Natural killer cell treated with Interleukin-12 subunit alpha and Interleukin-12 subunit beta and Interleukin-15 and Interleukin-18, amount 100 ng/mL, for 72 hours (primary cell): ENCODE measurements around the gene SPOCK1. TPM values are rescaled to one million over a fixed set of nuclear protein-coding genes. Genes with fewer than 3 reads are reported as not detected.
A peak's percentile ranks its signal among the peaks of the same experiment; 100 is the strongest.
"Not testable (repeated sequence)": the region's sequence is repeated elsewhere in the genome, so short reads cannot be mapped to it uniquely, and the experiment has no call there.

Experiments used
- ATAC-seq, 2 donors: fragments of 150-1000 bp; cut with Tn5 transposase in 1 of 2; sonication (Bioruptor Pico), chemical (Tn5 transposase) in 1 of 2; 2 replicates each; pipeline ENCODE4 v1.10.0; 2021
- DNase-seq: peaks from one replicate; pipeline ENCODE4 v3.0.0; 2022; ENCODE audit warnings: low spot score
- H3K27ac Mint-ChIP-seq, 2 donors: 1 replicate in 1 of 2; 2 replicates in 1 of 2; pipeline ENCODE4 v1.8.0; 2022; ENCODE audit warnings: mixed read lengths in 2 of 2, mild to moderate bottlenecking in 1 of 2, moderate library complexity in 1 of 2
- H3K27me3 Mint-ChIP-seq, 2 donors: 1 replicate in 1 of 2; 2 replicates in 1 of 2; pipeline ENCODE4 v1.8.0; 2022; ENCODE audit warnings: mixed read lengths in 2 of 2
- H3K36me3 Mint-ChIP-seq: one replicate; pipeline ENCODE4 v1.8.0; 2022; ENCODE audit warnings: mixed read lengths
- H3K4me1 Mint-ChIP-seq, 2 donors: 1 replicate in 1 of 2; 2 replicates in 1 of 2; pipeline ENCODE4 v1.8.0; 2022; ENCODE audit warnings: low read depth in 2 of 2, mixed read lengths in 2 of 2, mild to moderate bottlenecking in 1 of 2
- H3K4me3 Mint-ChIP-seq: one replicate; pipeline ENCODE4 v1.8.0; 2022; ENCODE audit warnings: mixed read lengths
- H3K9me3 Mint-ChIP-seq: 2 replicates; pipeline ENCODE4 v1.8.0; 2022; ENCODE audit warnings: mixed read lengths
- total RNA-seq, 2 donors: library from RNA; stranded (reverse); gene quantifications; one replicate each; pipeline ENCODE4 v1.2.3, GENCODE V29; 2022

SPOCK1 gene
- not detected for total RNA-seq

DNA sequence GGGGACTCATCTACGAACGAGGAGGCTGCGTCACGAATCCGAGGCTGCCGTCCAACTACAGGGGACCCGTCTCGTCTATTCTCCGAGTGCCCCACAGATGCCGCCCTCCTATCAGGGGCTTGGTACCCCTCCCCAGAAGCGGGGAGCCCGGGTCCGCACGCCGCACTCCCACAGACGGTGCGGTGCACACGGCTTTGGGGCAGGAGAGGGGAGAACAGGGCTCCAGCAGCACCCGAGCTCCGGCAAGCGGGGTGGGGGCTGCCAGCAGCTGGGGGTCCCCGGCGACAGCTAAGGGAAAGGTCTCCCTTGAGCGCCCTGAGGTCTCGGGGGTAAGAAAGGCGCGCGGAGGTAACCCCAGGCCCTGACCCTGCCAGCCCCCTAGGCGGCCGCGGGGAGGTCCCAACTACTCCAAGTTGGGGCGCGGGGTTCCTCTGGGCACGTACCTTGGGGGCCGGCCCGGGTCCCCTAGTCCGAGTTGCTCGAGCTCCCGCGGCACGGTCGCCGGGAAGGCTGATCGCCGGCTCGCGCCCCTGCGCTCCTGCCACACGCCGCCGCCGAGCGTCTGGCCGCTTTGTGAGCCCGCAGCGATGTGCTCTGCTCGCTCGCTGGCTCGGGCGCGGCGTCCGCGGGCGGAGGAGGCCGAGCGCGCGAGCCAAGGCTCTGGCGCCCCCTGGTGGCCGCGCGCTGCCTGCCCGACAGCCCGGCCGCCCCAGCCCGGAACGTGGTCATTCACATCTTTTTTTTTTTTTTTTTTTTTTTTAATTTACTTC is at the start of gene SPOCK1:
Gene SPOCK1, minus strand, starts transcription at position 591 of the 770 bp plus-strand sequence.
- peaks cover 20 to 35% of the 10 kb centered on the region in 2 donors for H3K27me3 Mint-ChIP-seq
- peak; percentile 82 to 88 for ATAC-seq
- H3K36me3 Mint-ChIP-seq, result no peaks in the 10 kb centered on the region
- H3K9me3 Mint-ChIP-seq, result no peaks in the 10 kb centered on the region
- H3K4me1 Mint-ChIP-seq, result peaks cover 0 to 2% of the 10 kb centered on the region in 2 donors
- H3K4me3 Mint-ChIP-seq, result no peak within 1 kb of the TSS
- H3K27ac Mint-ChIP-seq, result no peak within 1 kb of the TSS
- DNase-seq, result no peak

GRCh38 chr5:137545956-137546355 is 46.8 kb upstream of the SPOCK1 start:
- Mint-ChIP-seq H3K9me3 (peaks cover 10% of the 10 kb centered on the region), H3K4me3 (no peak overlapping the region), H3K36me3 (peaks cover 10% of the 10 kb centered on the region), H3K27ac (no peak overlapping the region), H3K27me3 (peaks cover 22 to 26% of the 10 kb centered on the region in 2 donors), H3K4me1 (no peaks in the 10 kb centered on the region)
- DNase-seq (no peak), ATAC-seq (no peak)

GRCh38 chr5:137535449-137535848 is 36.3 kb upstream of the SPOCK1 start:
- not testable (repeated sequence) for H3K27ac Mint-ChIP-seq, H3K4me3 Mint-ChIP-seq, H3K36me3 Mint-ChIP-seq, H3K9me3 Mint-ChIP-seq, H3K4me1 Mint-ChIP-seq, ATAC-seq, H3K27me3 Mint-ChIP-seq, DNase-seq

DNA sequence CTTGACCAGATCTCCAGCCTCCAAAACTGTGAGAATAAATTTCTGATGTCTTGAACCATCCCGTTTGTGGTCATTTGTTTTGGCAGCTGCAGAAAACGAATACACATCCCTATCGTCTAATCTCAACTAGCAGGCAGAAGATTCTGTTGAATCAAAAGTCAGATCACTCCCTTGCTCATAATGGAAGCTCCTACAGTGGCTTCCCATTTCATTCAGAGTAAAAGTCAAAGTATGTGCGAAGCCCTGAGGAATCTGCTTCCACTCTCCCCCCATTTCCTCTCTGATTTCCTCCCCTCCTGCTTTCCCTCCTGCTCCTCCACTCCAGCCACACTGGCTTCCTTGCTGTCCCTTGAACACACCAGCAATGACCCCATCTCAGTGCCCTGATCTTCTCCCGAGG is 34.8 kb upstream of the SPOCK1 start:
- H3K36me3 Mint-ChIP-seq, result no peaks in the 10 kb centered on the region
- no peak for ATAC-seq
- peaks cover 0 to 4% of the 10 kb centered on the region in 2 donors for H3K27me3 Mint-ChIP-seq
- no peak overlapping the region for H3K4me3 Mint-ChIP-seq
- H3K27ac Mint-ChIP-seq, result no peak overlapping the region
- no peak for DNase-seq
- H3K4me1 Mint-ChIP-seq, result no peaks in the 10 kb centered on the region
- peaks cover 6% of the 10 kb centered on the region for H3K9me3 Mint-ChIP-seq

DNA sequence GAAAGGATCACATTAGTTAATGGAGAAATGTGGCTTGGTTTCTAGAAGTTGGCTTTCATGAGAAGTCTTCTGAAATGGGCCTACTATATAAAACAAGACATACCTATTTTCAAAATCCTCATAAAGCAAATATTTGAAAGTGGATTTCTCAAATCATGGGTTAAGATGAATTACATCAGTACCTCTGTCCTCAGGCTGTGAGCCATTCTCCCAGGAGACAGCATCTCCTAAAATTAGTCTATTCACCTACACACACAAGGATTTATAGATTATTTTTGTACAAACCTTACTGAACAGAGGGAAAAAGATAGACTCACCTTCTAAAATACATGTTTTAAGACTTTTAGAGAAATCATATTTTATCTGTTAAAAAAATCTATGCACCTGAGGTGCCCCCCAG is 32.1 kb upstream of the SPOCK1 start:
- Mint-ChIP-seq H3K27me3 (peaks cover 6 to 10% of the 10 kb centered on the region in 2 donors), H3K4me3 (no peak overlapping the region), H3K4me1 (no peaks in the 10 kb centered on the region), H3K27ac (no peak overlapping the region), H3K36me3 (peaks cover 6% of the 10 kb centered on the region), H3K9me3 (peaks cover 5% of the 10 kb centered on the region)
- DNase-seq (no peak), ATAC-seq (no peak)

GRCh38 chr5:137521246-137521645 is 22.1 kb upstream of the SPOCK1 start:
- no peaks in the 10 kb centered on the region for H3K4me1 Mint-ChIP-seq

GRCh38 chr5:137516961-137517360 is 17.8 kb upstream of the SPOCK1 start:
- no peak overlapping the region for H3K27ac Mint-ChIP-seq
- no peak overlapping the region for H3K4me3 Mint-ChIP-seq
- peaks cover 32 to 40% of the 10 kb centered on the region in 2 donors for H3K27me3 Mint-ChIP-seq
- no peak for ATAC-seq
- no peak for DNase-seq
- H3K4me1 Mint-ChIP-seq, result no peaks in the 10 kb centered on the region
- peaks cover 6% of the 10 kb centered on the region for H3K36me3 Mint-ChIP-seq
- H3K9me3 Mint-ChIP-seq, result peaks cover 11% of the 10 kb centered on the region

More at GRCh38 chr5:137521246-137521645, 22.1 kb upstream of the SPOCK1 start:
- no peak overlapping the region for H3K4me3 Mint-ChIP-seq
- no peak overlapping the region for H3K27ac Mint-ChIP-seq
- H3K36me3 Mint-ChIP-seq, result peaks cover under 1% of the 10 kb centered on the region
- DNase-seq (no peak), ATAC-seq (no peak)
- H3K9me3 Mint-ChIP-seq, result peaks cover 11% of the 10 kb centered on the region
- peaks cover 28 to 42% of the 10 kb centered on the region in 2 donors for H3K27me3 Mint-ChIP-seq

DNA sequence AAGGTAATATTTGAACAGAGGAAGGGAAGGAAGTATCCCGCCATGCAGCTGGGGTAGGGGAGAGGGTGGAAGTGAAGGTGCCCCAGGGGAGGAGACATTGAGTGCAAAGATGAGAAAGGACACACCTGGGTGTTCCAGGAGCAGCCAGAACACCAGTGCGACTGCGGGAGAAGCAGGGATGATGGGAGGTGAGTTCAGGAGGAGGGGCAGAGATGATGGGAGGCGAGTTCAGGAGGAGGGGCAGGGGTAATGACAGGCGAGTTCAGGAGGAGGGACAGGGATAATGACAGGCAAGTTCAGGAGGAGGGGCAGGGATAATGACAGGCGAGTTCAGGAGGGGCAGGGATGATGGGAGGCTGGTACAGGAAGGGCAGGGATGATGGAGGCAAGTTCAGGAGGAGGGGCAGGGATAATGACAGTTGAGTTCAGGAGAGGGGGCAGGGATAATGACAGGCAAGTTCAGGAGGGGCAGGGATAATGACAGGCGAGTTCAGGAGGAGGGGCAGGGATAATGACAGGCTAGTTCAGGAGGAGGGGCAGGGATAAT is 17.2 kb upstream of the SPOCK1 start:
- DNase-seq, result no peak
- no peak overlapping the region for H3K27ac Mint-ChIP-seq
- H3K9me3 Mint-ChIP-seq, result peaks cover 14% of the 10 kb centered on the region
- H3K36me3 Mint-ChIP-seq, result peaks cover 6% of the 10 kb centered on the region
- peaks cover 37 to 40% of the 10 kb centered on the region in 2 donors for H3K27me3 Mint-ChIP-seq
- H3K4me3 Mint-ChIP-seq, result no peak overlapping the region
- no peak for ATAC-seq
- H3K4me1 Mint-ChIP-seq, result no peaks in the 10 kb centered on the region

- Mint-ChIP-seq H3K4me1 (no peaks in the 10 kb centered on the region), H3K4me3 (no peak overlapping the region), H3K27me3 (peaks cover 39 to 47% of the 10 kb centered on the region in 2 donors), H3K27ac (no peak overlapping the region), H3K36me3 (peaks cover 6% of the 10 kb centered on the region), H3K9me3 (peaks cover 14% of the 10 kb centered on the region)
- ATAC-seq (no peak), DNase-seq (no peak)
Observed at GRCh38 chr5:137515238-137515637, 16.1 kb upstream of the SPOCK1 start.

GRCh38 chr5:137510671-137511070 is 11.5 kb upstream of the SPOCK1 start:
- no peak overlapping the region for H3K27ac Mint-ChIP-seq
- H3K4me3 Mint-ChIP-seq, result no peak overlapping the region
- DNase-seq (no peak), ATAC-seq (no peak)
- peaks cover 3% of the 10 kb centered on the region for H3K9me3 Mint-ChIP-seq
- no peaks in the 10 kb centered on the region for H3K4me1 Mint-ChIP-seq
- H3K27me3 Mint-ChIP-seq, result peaks cover 22 to 49% of the 10 kb centered on the region in 2 donors
- H3K36me3 Mint-ChIP-seq, result peaks cover under 1% of the 10 kb centered on the region

GRCh38 chr5:137507150-137507549 is 8.0 kb upstream of the SPOCK1 start:
- Mint-ChIP-seq H3K27me3 (peaks cover 18 to 28% of the 10 kb centered on the region in 2 donors), H3K27ac (no peak overlapping the region), H3K9me3 (peaks cover 3% of the 10 kb centered on the region), H3K4me1 (no peaks in the 10 kb centered on the region), H3K4me3 (no peak overlapping the region), H3K36me3 (no peaks in the 10 kb centered on the region)
- no peak for DNase-seq
- no peak for ATAC-seq

GRCh38 chr5:137506296-137506695 is 7.2 kb upstream of the SPOCK1 start:
- Mint-ChIP-seq H3K27me3 (peaks cover 12 to 28% of the 10 kb centered on the region in 2 donors), H3K4me3 (no peak overlapping the region), H3K36me3 (no peaks in the 10 kb centered on the region), H3K9me3 (no peaks in the 10 kb centered on the region), H3K27ac (no peak overlapping the region), H3K4me1 (no peaks in the 10 kb centered on the region)
- DNase-seq, result no peak
- ATAC-seq, result no peak

- DNase-seq, result no peak
- Mint-ChIP-seq H3K27me3 (peaks cover 10 to 20% of the 10 kb centered on the region in 2 donors), H3K4me3 (no peak overlapping the region), H3K27ac (no peak overlapping the region), H3K9me3 (no peaks in the 10 kb centered on the region), H3K36me3 (no peaks in the 10 kb centered on the region), H3K4me1 (no peaks in the 10 kb centered on the region)
- ATAC-seq, result no peak
Observed at GRCh38 chr5:137504916-137505315, 5.8 kb upstream of the SPOCK1 start.

- Mint-ChIP-seq H3K27me3 (peaks cover 10 to 11% of the 10 kb centered on the region in 2 donors), H3K4me1 (no peaks in the 10 kb centered on the region), H3K36me3 (no peaks in the 10 kb centered on the region), H3K4me3 (no peak overlapping the region), H3K9me3 (no peaks in the 10 kb centered on the region), H3K27ac (no peak overlapping the region)
- ATAC-seq, result no peak
- DNase-seq, result no peak
Observed at GRCh38 chr5:137503456-137503855, 4.3 kb upstream of the SPOCK1 start.
